T-helper 2 cell treated with Interferon-gamma antibody and Interleukin-4, amounts not matched to agents 100 ng/mL and 5 ng/mL, for 36 hours (primary cell): ENCODE results near the gene OSCP1. TPM values are rescaled to one million over a fixed set of nuclear protein-coding genes. Genes with fewer than 3 reads are reported as not detected.
"Not testable (repeated sequence)": the region's sequence is repeated elsewhere in the genome, so short reads cannot be mapped to it uniquely, and the experiment has no call there.

ENCODE experiments used
- intact Hi-C: fragments of 100-400 bp; cut with micrococcal nuclease; formaldehyde crosslinking; loops from one replicate; pipeline ENCODE4 v1.15.1; 2023
- total RNA-seq: library from RNA; stranded (reverse); gene quantifications from 2 replicates; pipeline ENCODE4 v1.2.3, GENCODE V29; 2022

Gene OSCP1, protein sequence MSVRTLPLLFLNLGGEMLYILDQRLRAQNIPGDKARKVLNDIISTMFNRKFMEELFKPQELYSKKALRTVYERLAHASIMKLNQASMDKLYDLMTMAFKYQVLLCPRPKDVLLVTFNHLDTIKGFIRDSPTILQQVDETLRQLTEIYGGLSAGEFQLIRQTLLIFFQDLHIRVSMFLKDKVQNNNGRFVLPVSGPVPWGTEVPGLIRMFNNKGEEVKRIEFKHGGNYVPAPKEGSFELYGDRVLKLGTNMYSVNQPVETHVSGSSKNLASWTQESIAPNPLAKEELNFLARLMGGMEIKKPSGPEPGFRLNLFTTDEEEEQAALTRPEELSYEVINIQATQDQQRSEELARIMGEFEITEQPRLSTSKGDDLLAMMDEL
- 0.82 and 0.89 TPM in 2 replicates for total RNA-seq

DNA sequence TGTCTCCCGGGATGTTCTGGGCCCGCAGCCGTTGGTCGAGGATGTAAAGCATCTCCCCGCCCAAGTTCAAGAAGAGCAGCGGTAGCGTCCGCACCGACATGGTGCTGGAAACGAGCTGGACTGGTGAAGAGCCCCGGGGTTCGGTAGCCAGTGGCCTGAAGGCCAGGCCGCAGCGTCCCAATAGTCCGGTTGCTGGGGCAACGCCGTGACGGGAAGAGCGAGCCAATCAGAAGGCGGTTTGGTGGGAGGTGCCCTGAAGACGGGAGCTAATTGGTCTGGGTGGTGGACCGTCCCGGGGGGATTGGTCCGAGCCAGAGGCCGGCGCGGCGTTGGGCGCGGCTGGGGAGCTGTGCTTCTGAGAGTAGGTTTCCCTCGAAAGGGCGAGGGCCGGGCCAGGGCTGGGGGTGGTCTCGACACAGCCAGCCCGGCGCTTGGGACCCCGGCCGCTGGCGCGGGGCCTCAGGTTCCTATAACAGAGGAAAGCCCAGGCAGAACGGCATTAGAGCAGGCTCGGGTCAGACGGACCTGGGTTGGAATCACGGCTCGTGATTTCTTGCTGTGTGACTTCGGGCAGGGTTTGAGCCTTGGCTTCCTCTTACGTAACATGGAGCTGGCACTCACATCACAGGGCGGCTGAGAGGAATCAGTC lies at the start of gene OSCP1:
Gene OSCP1 (minus strand): TSS at position 182 of the 649 bp plus-strand sequence. CDS start 82 bp downstream, at position 100.
- intact Hi-C loops, result loop anchor here (1.0 kb wide), 3 partner anchors 14 to 226 kb away; partner anchors contain the start of genes MRPS15 and THRAP3

DNA sequence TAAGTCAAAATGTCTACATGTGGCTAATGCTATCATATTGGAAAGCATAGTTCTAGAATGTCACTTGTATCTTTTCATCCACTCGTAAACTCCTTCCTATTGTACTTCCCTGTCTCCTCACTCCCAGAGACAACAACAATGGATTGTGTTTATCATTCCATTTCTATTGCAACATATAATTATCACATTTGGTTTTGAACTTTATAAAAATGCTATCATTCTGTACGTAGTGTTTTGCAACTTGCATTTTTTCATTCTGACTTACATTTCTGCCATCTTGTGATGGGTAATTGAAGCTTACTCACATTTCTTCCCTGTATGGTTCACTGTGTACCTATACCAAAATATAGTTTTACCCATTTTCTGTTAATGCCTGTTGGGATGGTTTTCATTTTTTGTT lies 47.0 kb upstream of the OSCP1 start:
- intact Hi-C loops, result no loop called here

DNA sequence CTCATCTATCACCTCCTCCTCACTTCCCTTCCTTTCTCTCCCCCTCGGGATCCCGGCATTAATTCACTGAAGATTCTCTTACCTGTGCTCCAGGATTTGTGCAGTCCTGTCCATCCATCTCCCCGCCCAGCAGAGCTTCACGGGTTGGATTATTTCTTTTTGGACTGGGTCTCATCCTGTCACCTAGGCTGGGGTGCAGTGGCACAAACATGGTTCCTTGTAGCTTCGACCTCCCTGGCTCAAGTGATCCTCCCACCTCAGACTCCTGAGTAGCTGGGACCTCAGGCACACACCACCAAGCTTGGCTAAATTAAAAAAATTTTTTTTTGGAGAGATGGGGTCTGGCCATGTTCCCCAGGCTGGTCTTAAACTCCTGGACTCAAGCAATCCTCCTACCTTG lies 44.7 kb upstream of the OSCP1 start:
- intact Hi-C loops, result no loop called here

DNA sequence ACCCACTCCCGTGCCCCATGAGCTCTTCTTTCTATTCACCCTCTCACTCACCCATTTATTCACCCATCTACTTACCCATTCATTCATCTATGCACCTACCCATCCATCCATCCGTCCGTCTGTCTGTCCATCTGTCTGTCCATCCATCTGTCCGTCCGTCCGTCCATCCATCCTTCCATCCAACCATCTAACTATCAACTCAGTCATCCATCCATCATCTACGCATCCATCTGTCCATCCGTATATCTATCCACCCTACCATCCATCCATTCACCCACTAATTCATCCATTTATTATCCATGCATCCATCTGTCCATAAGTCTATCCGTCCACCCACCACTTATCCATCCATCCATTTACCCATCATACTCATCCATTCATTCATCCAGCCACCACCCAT lies 43.3 kb upstream of the OSCP1 start:
- intact Hi-C loops, result no loop called here

DNA sequence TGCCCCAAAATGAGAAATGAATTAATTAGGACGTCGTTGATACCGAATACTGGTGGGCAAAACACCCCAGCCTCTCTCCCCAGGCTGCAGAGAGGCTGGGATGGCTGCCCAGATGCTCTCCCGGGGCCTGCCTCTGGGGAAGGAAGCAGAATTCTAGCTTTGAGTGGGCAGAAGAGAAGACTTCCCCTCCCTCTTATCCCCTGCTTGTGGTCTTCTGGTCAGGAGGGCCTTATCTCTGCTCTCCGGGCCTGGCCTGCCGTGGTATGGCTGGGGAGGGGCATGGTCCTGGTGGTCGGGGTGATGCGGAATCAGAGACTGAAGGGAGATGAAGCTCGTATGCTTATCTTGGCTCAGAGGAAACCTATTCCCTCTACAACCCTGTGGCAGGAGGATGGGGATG lies 42.2 kb upstream of the OSCP1 start:
- intact Hi-C loops, result no loop called here

DNA sequence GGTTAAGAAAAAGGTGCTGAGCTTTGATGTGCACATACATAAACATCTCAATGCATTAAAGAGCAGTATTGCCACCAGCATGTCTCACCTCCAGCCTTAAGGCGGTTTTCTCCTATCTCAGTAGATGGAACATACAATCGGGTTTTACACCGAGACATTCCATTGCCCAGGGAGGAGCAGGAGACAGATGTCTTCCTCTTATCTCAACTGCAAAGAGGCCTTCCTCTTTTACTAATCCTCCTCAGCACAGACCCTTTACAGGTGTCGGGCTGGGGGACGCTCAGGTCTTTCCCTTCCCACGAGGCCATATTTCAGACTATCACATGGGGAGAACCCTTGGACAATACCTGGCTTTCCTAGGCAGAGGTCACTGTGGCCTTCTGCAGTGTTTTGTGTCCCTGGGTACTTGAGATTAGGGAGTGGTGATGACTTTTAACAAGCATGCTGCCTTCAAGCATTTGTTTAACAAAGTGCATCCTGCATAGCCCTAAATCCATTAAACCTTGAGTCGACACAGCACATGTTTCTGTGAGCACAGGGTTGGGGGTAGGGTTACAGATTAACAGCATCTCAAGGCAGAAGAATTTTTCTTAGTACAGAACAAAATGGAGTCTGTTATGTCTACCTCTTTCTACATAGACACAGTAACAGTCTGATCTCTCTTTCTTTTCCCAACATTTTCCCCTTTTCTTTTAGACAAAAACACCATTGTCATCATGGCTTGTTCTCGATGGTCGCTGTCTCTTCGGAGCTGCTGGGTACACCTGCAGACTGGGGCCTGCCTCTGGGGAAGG lies 39.2 kb upstream of the OSCP1 start:
- intact Hi-C loops, result not testable (repeated sequence)

DNA sequence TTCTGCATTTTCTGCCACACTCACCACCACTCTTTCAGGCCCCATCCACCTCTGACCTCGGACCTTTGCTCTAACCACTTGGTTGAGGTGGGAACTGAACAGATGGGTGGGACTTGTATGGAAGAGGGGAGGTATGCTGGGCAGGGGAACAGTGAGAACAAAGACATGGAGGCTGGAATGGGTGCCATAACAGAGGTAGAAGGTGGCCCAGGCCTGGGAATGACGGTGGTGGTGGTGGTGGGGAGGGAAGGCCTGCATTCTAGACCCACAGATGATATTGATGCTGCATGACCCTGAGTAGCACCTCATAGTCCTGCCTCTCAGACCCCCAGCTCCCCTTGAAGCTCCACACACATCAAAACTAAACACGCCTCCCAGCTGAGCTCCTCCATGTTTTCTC lies 37.7 kb upstream of the OSCP1 start:
- intact Hi-C loops, result no loop called here

DNA sequence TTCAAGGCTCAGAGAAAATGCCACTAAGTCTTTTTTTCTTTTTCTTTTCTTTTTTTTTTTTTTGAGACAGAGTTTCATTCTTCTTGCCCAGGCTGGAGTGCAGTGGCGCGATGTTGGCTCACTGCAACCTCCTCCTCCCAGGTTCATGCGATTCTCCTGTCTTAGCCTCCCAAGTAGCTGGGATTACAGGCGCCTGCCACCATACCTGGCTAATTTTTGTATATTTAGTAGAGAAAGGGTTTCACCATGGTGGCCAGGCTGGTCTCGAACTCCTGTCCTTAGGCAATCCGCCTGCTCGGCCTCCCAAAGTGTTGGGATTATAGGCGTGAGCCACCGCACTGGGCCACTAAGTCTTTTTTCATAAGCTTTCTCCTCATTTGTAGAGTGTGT lies 37.1 kb upstream of the OSCP1 start:
- intact Hi-C loops, result not testable (repeated sequence)

DNA sequence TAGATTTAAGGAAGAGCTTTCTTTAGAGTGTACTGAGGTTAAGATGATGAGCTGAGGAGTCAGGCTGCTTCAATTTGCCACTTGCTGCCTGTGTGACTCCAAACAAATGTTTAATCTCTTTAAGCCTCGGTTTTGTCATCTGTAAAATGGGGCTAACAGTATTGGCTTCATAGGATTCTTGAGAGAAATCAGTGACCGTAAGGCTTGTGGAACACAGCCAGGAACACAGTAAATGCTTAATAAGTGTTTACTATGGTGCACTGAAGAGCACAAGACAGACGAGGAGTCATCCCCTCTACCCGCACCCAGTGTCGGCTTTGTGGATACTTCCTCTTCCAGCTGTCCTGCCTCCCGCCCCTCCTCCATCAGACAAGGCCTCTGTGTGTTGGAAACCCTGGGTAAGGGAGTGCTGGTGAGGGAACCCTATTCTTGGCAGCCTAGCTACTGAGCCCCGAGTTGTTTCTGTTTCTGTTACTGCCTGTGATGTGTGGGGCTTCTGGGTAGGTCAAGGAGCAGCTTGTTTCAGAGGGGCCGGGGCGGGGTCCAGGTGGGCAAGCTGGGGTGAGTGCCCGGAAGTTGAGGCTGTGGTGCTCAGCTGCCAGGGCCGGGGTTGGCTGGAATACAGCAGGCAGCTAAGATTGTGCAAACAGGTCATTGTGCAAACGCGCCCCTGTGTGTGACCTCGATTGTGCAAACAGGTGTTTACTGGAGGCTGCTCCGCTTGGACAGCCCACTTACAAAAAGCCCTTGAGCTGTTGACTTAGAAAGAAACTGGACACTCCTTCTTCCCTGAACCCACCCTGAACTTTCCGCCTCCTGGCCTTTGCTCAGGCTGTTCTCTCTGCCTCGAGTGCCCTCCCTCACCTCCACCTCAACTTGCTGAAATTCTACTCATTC lies 36.4 kb upstream of the OSCP1 start:
- intact Hi-C loops, result no loop called here

DNA sequence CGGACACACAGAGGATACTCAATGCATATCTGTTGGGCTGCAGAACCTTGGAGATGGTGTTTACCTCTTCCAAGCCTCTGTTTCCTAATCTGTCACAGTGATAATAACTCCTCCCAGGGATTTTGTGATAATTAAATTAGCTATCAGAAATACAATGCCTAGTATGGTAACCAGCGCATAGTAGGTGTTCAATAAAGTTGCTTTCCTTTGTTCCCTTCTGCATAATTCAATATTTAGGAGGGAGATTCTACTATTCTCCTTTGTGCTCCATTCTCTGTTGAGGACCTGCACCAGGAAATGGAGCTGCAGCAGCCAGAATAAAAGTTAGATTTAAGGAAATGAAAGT lies 35.8 kb upstream of the OSCP1 start:
- intact Hi-C loops, result no loop called here

DNA sequence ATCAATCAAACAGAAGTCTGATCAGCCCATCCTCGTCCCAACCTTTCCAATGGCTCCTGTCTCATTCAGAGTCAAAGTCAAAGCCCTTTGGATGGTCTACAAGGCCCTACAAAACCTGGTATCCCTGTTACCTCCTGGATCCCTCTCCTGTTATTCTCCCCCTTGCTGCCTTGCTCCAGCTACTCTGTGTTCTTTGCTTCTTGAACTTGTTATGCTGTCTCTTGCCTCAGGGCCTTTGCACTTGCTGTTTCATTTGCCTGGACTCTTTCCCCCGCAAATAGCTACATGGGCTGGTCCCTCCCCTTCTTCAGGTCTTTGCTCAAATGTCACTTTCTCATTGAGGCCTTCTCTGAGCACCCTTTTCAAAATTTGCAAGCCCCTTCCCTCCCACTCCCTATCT lies 33.8 kb upstream of the OSCP1 start:
- intact Hi-C loops, result no loop called here

DNA sequence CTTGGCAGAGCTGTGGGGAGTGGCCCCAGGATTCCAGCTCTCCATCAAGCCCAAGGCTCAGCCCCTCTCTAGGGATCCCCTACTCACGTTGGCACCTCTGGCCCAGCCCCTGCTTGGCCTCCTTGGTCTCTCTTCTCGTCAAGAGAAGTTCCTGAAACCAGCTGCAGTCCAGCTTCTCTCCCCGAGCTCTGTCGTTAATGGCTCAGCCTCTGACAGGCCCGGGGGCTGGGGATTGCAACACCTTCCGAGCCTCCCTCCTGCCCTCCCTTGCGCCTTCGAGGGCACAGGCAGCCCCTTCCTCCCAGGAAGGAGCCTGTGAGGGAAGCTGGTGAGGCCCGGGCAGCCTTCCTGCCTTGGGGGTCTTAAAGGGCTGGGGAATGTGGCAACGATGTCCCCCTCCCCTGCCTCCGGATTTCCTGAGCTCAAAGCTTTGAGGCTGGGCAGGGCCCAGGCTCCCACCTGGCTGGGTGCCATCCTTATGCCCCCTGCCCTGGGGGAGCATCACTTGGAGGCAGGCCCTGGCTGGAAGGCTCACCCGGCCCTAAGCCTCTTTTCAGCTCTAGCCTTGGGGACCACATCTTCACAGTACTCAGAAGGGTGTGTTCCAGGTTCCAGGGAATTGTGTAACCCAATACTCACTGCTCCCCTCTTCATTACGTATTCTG lies 32.6 kb upstream of the OSCP1 start, which contains the start of gene CSF3R:
Gene CSF3R (minus strand): TSS at position 190 of the 665 bp plus-strand sequence. CDS start 3,417 bp downstream, outside the sequence.
- intact Hi-C loops, result no loop called here

DNA sequence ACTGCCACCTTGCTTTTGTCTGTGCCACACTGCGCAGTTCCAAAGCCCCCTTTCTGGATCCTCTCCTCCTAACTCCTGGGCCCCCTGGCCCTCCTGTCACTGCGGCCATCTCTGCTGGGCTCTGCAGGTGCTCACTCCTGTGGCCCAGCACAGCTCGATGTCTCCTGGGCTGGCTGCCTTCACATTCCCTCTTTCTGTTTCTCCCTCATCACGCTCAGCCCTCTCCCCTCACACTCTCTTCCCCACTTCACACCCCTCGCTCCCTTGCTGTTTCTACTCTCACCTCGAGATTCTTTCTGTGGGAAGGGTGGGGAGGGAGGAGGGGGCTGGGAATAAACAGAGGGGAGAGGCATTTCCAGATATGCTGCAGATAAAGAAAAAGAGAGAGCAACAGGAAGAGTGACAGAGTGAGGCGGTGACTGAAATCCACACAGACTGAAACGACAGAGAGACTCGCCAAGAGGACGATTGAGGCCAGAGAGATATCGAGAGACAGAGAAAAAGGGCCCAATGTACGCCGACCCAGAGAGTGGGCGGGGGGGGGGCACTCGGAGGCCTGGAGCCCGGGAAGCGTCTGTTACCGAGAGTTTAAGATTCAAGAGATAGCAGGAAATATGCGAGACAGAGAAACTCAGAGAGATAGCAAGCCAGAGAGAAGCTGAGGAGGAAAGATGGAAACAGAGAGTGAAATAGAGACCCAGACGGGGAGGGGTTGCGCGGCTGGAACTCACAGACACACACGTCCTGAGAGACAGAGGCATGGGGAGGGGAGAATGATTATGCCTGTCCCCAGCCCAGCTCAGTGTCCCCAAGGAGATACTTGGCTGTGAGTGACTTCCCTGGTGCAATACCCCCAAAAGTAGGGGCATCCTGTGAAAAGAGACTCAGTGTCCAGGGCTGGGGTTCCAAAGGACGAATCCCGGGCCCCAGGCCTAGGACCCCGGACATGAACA lies 31.8 kb upstream of the OSCP1 start:
- intact Hi-C loops, result no loop called here

DNA sequence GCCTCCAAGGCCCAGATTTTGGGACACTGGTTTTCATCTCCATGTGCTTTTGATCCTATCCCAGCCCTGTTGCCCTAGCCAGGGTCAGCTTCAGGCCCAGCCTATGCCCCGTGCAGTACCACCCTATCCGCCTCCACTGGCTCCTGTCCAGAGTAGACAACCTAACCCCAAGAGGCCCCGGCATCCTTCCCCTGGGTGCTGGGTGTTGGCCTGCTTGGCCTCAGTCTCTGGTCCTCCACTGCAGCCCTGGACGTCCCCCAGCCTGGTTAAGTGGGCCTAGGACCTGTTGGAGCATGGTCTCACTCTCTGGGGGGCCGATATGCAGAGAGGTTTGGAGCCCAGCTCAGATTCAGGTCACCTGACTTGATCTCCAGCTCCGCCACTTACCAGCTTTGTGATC lies 30.8 kb upstream of the OSCP1 start:
- intact Hi-C loops, result no loop called here

DNA sequence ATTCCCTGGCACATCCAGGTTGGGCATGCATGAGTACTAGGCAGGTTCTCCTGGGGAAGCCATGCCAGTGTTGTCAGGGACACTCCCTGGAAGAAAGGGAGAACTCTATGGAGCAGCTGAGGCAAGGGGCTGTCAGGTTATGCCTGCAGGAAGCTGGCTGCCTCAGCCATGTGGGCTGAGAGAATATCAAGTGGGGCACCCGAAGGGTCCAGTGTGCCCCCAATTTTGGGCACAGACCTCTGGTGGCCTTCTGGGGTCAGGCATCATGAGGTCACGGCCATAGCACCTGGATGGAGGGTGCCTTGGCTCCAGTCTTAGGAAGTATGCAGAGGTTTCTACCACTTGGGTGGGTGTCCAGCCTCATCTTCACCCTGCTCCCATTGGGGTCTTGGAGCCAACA lies 29.9 kb upstream of the OSCP1 start:
- intact Hi-C loops, result no loop called here

DNA sequence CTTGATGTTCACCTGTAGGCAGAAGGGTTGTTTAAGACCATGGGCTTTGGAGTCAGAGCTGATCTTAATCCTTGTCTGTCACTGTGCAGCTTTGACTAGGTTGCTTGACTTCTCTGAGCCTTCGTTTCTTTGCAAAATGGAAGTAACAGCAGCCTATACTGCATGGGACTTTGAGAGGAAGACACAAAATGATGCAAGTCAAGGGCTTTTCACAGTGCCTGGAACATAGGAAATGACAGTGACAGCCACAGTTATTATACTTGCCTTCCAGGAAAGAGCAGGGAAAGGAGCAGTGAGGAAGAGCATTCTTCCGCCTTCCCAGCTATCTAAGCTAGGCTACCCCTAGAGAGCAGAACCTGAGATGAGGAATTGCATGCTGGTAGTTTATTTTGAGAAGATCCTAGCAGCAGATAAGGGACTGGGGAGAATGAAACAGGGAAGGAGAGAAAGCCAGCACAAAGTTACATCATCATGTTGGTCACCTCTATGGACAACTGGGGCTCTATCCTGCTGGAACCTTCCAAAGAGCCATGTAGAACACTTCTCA lies 29.3 kb upstream of the OSCP1 start:
- intact Hi-C loops, result no loop called here

DNA sequence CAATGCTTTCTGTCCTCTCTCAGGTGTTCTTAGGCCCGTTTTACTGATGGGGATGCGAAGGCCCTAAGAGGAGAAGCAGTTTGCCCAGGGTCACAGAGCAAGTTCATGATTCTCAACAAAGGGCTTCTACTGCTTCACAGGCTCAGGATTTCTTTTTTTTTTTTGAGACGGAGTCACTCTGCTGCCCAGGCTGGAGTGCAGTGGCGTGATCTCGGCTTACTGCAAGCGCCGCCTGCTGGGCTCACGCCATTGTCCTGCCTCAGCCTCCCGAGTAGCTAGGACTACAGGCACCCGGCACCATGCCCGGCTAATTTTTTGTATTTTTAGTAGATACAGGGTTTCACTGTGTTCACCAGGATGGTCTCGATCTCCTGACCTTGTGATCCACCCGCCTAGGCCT lies 27.4 kb upstream of the OSCP1 start:
- intact Hi-C loops, result not testable (repeated sequence)

DNA sequence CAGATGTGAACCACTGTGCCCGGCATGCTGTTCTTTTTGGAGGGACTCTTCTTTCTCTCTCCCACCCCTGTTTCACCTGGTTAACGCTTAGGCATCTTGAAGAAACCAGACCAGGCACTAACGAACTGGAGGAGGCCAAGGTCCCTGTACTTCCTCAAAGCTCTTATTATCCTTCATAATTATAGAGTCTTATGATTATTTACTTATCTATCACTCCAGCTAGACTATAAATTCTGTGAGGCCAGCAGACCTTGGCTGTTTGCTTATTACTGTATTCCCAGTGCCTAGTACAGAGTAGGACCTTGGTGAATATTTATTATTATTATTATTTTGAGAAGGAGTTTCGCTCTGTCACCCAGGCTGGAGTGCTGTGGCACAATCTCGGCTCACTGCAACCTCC lies 26.7 kb upstream of the OSCP1 start:
- intact Hi-C loops, result no loop called here
